Measurements from ENCODE around the gene SYNE1. TPM values are rescaled to one million over a fixed set of nuclear protein-coding genes. Genes with fewer than 3 reads are reported as not detected.

Gene SYNE1
- total RNA-seq, 2 experiments from 2014 or later = 74.6 to 140 TPM

GRCh38 chr6:152583888-152584287, 53.3 kb downstream of the SYNE1 start:
- ChIA-PET CTCF (ENCODE audit: unreplicated experiment) (no interaction called here), POLR2A (interaction anchor here (0.6 to 1.4 kb wide), 2 partner anchors 9 to 559 kb away, joined by 6 to 7 read pairs; no protein-coding TSS in a partner anchor)
- DNase-seq (ENCODE audit: low spot score) = no peak
- Histone ChIP-seq H4K20me1 (ENCODE audit: insufficient read depth, low read length) (no peaks in the 10 kb centered on the region), H2AFZ (ENCODE audit: low read length) (no peak overlapping the region), H3K4me1 (ENCODE audit: insufficient read depth, low read length, poor library complexity, severe bottlenecking) (peaks cover 9% of the 10 kb centered on the region), H3K36me3 (ENCODE audit: insufficient read depth, low read length) (no peaks in the 10 kb centered on the region), H3K4me3 (ENCODE audit: low read depth, low read length, poor library complexity, severe bottlenecking) (no peak overlapping the region), H3K79me2 (ENCODE audit: insufficient read depth, low read depth, low read length) (no peaks in the 10 kb centered on the region), H3K27ac (ENCODE audit: low read depth, low read length, poor library complexity, severe bottlenecking) (no peak overlapping the region), H3K4me2 (ENCODE audit: low read length) (no peak overlapping the region), H3K9me3 (ENCODE audit: low read length) (no peaks in the 10 kb centered on the region), H3K9me2 (ENCODE audit: insufficient read depth, low read length) (no peaks in the 10 kb centered on the region)
- no peak for TF ChIP-seq EZH2phosphoT487 (IDR thresholded peaks at IDR 0.05; ENCODE audit: borderline replicate concordance, low read depth, low read length)
- no peak for TF ChIP-seq CTCF (conservative IDR thresholded peaks at IDR 0.05; ENCODE audit: low read length)
- intact Hi-C loops (cut with micrococcal nuclease; ENCODE audit: unreplicated experiment) = no loop called here
- no TSS peak for BruUV-seq (replicated peaks)

- Histone ChIP-seq H3K79me2 (ENCODE audit: insufficient read depth, low read depth, low read length) (no peaks in the 10 kb centered on the region), H3K4me3 (ENCODE audit: low read depth, low read length, poor library complexity, severe bottlenecking) (no peak overlapping the region), H3K4me2 (ENCODE audit: low read length) (no peak overlapping the region), H3K27ac (ENCODE audit: low read depth, low read length, poor library complexity, severe bottlenecking) (no peak overlapping the region), H3K9me2 (ENCODE audit: insufficient read depth, low read length) (no peaks in the 10 kb centered on the region), H3K4me1 (ENCODE audit: insufficient read depth, low read length, poor library complexity, severe bottlenecking) (no peaks in the 10 kb centered on the region), H3K9me3 (ENCODE audit: low read length) (no peaks in the 10 kb centered on the region), H3K36me3 (ENCODE audit: insufficient read depth, low read length) (no peaks in the 10 kb centered on the region), H4K20me1 (ENCODE audit: insufficient read depth, low read length) (no peaks in the 10 kb centered on the region), H2AFZ (ENCODE audit: low read length) (no peak overlapping the region)
- POLR2A ChIA-PET = no interaction called here
- CTCF ChIA-PET (ENCODE audit: unreplicated experiment) = no interaction called here
- no peak for DNase-seq (ENCODE audit: low spot score)
- intact Hi-C loops (cut with micrococcal nuclease; ENCODE audit: unreplicated experiment) = no loop called here
- no TSS peak for BruUV-seq (replicated peaks)
- TF ChIP-seq EZH2phosphoT487 (IDR thresholded peaks at IDR 0.05; ENCODE audit: borderline replicate concordance, low read depth, low read length) (no peak), CTCF (conservative IDR thresholded peaks at IDR 0.05; ENCODE audit: low read length) (no peak)
Observed at GRCh38 chr6:152576525-152576924, 60.6 kb downstream of the SYNE1 start.

- H3K36me3 ChIP-seq (ENCODE audit: insufficient read depth, low read length) = no peaks in the 10 kb centered on the region
- no peaks in the 10 kb centered on the region for H3K4me1 ChIP-seq (ENCODE audit: insufficient read depth, low read length, poor library complexity, severe bottlenecking)
- no peak for DNase-seq (ENCODE audit: low spot score)
- no TSS peak for BruUV-seq (replicated peaks)
- CTCF ChIA-PET (ENCODE audit: unreplicated experiment) = interaction anchor here (1.0 kb wide), 1 partner anchor 67 kb away, joined by 4 read pairs; no protein-coding TSS in a partner anchor
- POLR2A ChIA-PET = interaction anchor here (0.6 to 1.8 kb wide), 3 partner anchors 8 to 100 kb away, joined by 3 to 6 read pairs (median 6); no protein-coding TSS in a partner anchor
- intact Hi-C loops (cut with micrococcal nuclease; ENCODE audit: unreplicated experiment) = no loop called here
- H3K4me3 ChIP-seq (ENCODE audit: low read depth, low read length, poor library complexity, severe bottlenecking) = no peak overlapping the region
- H3K4me2 ChIP-seq (ENCODE audit: low read length) = no peak overlapping the region
- no peak overlapping the region for H3K27ac ChIP-seq (ENCODE audit: low read depth, low read length, poor library complexity, severe bottlenecking)
- no peaks in the 10 kb centered on the region for H3K9me2 ChIP-seq (ENCODE audit: insufficient read depth, low read length)
- H3K9me3 ChIP-seq (ENCODE audit: low read length) = no peaks in the 10 kb centered on the region
- H3K79me2 ChIP-seq (ENCODE audit: insufficient read depth, low read depth, low read length) = no peaks in the 10 kb centered on the region
- no peaks in the 10 kb centered on the region for H4K20me1 ChIP-seq (ENCODE audit: insufficient read depth, low read length)
- TF ChIP-seq CTCF (conservative IDR thresholded peaks at IDR 0.05; ENCODE audit: low read length) (no peak), EZH2phosphoT487 (IDR thresholded peaks at IDR 0.05; ENCODE audit: borderline replicate concordance, low read depth, low read length) (no peak)
- H2AFZ ChIP-seq (ENCODE audit: low read length) = no peak overlapping the region
Observed at GRCh38 chr6:152575621-152576150, 61.5 kb downstream of the SYNE1 start.

All from OCI-LY7 (cell line).